HL-60/S4 treated with phorbol 12-myristate 13-acetate at 8.2 ng/mL for 4 days and 3 days (cell line): ENCODE data around the gene ZNF485.

Experiments
- in situ Hi-C: fragments of 300-500 bp; cut with MboI; formaldehyde crosslinking; loops from 2 replicates; pipeline ENCODE4 v1.15.0; 2022; ENCODE audit warnings: low sequenced_read_pairs

Gene ZNF485

DNA sequence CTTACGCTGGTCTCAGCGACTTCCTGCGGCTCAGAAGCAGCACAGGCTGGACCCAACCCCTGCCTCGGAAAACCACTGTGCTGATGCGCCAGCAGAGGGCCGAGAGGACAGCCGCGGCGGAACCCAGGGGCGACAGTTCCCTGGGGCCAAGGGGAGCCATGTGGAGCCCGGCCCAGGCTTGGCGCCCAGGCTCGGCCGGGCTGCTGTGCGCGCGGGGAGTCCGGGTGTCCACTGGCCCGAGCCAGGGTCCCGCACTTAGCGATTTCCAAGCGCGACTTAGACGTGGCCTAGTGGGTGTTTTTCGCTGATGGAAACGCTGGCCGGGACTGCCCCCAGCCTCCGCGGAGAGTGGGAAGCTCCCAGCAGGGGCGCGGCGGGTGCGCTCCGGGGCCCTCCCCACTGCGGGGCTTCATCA is 61.1 kb downstream of the ZNF485 start:
- in situ Hi-C loops, result no loop called here
